OCI-LY7 (cell line): Measurements from ENCODE around the gene KLK8.

ENCODE experiments used
- CTCF ChIP-seq: fragments of 200-600 bp; sonication (generic); conservative IDR thresholded peaks from 2 replicates; pipeline ENCODE4 v1.5.1; 2014; ENCODE audit warnings: mild to moderate bottlenecking, antibody characterized with exemption, low read length, moderate library complexity, mixed read lengths
- EZH2phosphoT487 ChIP-seq: fragments of 200-600 bp; sonication (generic); IDR thresholded peaks from 2 replicates; pipeline ENCODE4 v1.6.1; 2018; ENCODE audit warnings: low read depth, borderline replicate concordance, mild to moderate bottlenecking, mixed run types, antibody characterized with exemption, low read length, moderate library complexity, mixed read lengths

GRCh38 chr19:50962245-50962644 lies 39.2 kb downstream of the KLK8 start:
- no peak for TF ChIP-seq CTCF
- TF ChIP-seq EZH2phosphoT487, result no peak
